HG02938 (cell line): ENCODE data around the gene WFIKKN1.
A peak's percentile ranks its signal among the peaks of the same experiment; 100 is the strongest.

Experiments used
- ATAC-seq: cut with Tn5 transposase; IDR thresholded peaks from one replicate; pipeline ENCODE4 v1.9.1; 2021; ENCODE audit warnings: mild to moderate bottlenecking, moderate library complexity; ENCODE audit not compliant: unreplicated experiment

Gene WFIKKN1

GRCh38 chr16:652454-653305 lies 21.9 kb downstream of the WFIKKN1 start:
- no peak for ATAC-seq

- ATAC-seq = no peak
Measured at GRCh38 chr16:654034-654433, 23.2 kb downstream of the WFIKKN1 start.

GRCh38 chr16:657487-657886 lies 26.7 kb downstream of the WFIKKN1 start:
- ATAC-seq = no peak

DNA sequence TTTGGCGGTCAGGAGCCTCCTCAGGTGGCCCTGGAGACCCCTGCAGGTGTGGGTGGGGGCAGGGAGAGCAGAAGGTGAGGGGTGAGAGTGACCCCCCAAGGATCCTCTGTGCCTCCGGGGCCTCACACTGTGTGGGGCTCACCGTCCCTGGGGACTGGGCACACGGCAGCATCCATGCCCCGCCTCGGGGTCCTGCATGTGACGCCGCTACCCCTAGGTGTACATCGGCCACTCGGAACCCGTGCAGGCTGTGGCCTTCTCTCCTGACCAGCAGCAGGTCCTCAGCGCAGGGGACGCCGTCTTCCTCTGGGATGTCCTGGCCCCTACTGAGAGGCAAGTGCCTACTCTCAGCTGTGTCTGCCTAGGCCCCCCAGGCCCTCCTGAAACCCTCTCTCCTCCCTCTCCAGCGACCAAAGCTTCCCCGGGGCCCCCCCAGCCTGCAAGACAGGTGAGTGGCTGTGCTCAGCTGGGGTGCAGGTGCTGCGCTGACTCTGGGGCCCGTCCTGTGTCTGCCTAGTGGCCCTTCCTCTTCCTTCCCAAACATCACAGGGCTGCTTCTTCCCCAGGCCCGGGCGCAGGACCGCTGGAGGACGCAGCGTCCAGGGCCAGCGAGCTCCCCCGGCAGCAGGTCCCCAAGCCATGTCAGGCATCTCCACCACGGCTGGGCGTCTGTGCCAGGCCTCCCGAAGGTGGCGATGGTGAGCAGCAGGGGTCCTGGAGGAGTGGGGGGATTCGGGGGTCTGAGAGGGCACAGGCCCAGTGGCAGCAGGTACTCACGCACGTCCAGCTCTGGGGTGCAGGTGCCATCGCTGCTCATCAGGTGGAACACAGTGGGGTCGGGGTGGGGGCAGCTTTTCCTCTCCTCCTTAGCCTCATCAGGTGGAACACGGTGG lies 28.1 kb downstream of the WFIKKN1 start:
- no peak for ATAC-seq

GRCh38 chr16:659618-660017 lies 28.8 kb downstream of the WFIKKN1 start:
- no peak for ATAC-seq

GRCh38 chr16:660132-660458 lies 29.3 kb downstream of the WFIKKN1 start:
- ATAC-seq = no peak

GRCh38 chr16:660459-661183 lies 29.8 kb downstream of the WFIKKN1 start:
- ATAC-seq = no peak

DNA sequence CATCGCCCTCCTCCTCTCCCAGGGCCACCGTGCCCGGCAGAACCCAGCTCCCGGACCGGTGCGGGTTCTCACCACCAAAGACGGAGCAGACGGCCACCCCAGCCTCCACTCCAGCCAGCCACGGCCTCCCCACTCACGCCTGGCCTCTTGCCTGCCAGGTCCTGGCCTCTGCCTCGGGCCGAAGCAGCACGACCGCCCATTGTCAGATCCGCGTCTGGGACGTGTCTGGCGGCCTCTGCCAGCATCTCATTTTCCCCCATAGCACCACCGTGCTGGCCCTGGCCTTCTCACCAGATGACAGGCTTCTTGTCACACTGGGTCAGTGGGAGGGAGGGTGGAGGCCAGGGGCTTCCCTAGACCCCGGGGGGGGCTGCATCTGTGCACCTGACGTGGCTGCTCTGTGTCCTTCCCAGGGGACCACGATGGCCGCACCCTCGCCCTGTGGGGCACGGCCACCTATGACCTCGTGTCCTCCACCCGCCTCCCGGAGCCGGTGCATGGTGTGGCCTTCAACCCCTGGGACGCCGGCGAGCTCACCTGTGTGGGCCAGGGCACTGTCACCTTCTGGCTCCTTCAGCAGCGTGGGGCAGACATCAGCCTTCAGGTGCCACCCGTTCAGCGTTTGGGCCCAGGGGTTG lies 30.5 kb downstream of the WFIKKN1 start:
- no peak for ATAC-seq

GRCh38 chr16:662095-662494 lies 31.3 kb downstream of the WFIKKN1 start:
- no peak for ATAC-seq

GRCh38 chr16:662597-662996 lies 31.8 kb downstream of the WFIKKN1 start:
- no peak for ATAC-seq

- no peak for ATAC-seq
Measured at GRCh38 chr16:666572-666971, 35.8 kb downstream of the WFIKKN1 start.

DNA sequence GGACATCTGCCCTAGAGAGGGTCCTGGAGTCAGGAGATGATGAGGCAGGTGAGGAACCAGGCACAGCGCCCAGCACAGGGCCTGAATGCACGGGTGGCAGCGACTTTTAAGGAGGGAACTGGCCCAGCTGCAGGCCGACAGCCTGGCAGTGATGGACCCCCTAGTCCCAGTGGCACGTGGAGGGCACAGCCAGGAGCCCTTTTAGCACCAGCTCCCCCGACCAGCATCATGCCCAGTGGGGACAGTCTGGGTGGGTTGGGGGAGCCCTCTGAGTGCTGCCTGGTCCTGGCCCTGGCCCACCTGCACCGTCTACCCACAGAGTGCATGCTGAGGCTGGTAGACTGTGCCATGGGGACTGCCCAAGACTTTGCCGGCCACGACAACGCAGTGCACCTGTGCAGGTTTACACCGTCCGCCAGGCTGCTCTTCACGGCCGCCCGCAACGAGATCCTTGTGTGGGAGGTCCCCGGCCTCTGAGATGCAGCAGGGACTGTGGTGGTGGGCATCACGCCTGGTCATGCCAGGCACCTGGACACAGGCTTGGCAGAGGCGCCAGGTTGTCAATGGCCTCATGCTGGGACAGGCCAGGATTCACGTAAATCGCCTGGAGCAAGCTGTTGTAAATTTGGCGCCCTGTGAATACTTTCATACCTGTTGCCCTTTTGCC lies 36.5 kb downstream of the WFIKKN1 start:
- no peak for ATAC-seq

GRCh38 chr16:667780-668518 lies 37.2 kb downstream of the WFIKKN1 start, which contains the start of gene RHOT2:
TSS of gene RHOT2 (plus strand) at chr16:668132. CDS start at chr16:668200, 68 bp downstream.
- ATAC-seq = peak; percentile 73

DNA sequence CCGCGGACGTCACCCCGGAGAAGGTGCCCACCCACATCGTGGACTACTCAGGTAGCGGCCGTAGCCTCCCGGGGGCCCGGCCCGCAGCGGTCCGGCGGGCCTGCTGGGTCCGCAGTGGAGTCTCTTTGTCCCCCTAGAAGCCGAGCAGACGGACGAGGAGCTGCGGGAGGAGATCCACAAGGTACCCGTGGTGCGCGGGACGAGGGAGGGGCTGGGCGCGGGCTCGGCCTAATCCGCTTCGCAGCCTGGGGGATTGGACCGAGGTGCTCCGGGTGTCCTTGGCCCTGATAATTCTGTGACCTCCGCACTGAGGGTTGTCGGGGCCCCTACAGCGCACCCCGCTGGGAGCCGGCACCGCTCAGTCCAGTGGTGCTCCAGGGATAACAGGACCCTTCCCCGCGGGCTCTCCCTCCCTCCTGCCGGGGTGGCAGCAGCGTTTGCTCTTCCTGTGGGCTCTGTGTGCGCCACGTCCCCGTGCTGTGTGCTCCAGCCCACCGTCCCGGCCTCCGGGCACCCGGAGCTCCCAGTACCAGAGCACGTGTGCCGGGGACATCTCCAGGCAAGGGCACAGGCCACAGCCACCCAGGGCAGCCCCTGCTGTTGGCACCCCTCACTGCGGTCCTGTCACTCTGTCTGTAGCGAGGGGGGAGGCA lies 37.9 kb downstream of the WFIKKN1 start:
- ATAC-seq = no peak

DNA sequence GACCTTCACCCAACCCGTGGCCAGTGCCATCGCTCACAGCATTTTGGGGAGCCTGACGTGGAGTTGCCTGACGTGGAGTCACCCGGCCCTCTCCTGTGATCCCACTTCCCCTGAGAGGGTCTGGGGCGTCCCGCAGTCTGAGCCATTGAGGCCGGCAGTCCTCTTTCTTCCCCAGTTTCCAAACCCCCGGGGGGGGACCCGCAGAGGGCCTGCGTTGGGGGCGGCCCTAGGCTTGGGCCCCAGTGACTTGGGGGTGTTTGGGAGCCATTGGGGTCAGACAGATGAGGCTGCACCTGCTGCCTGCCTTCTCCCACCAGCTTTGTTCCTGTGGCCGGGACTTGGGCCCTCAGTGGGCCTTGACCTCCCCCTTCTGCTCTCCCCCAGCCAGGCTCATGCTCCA lies 38.9 kb downstream of the WFIKKN1 start:
- ATAC-seq = no peak

GRCh38 chr16:670485-671352 lies 39.9 kb downstream of the WFIKKN1 start:
- no peak for ATAC-seq

- ATAC-seq = no peak
Measured at GRCh38 chr16:671353-672131, 40.8 kb downstream of the WFIKKN1 start.
